Measurements from ENCODE around the gene SAC3D1. TPM values are rescaled to one million over a fixed set of nuclear protein-coding genes. Genes with fewer than 3 reads are reported as not detected.

SAC3D1 gene
- total RNA-seq, result 19.6 TPM

- no peak for TF ChIP-seq CTCF (IDR thresholded peaks at IDR 0.05)
- H3K9me3 ChIP-seq, result no peaks in the 10 kb centered on the region
- H3K4me3 ChIP-seq, result peak within 1 kb of the TSS; percentile 82 to 95
- peaks cover 13 to 36% of the 10 kb centered on the region in 2 donors for H3K36me3 ChIP-seq
- DNase-seq (ENCODE audit: low spot score in 2 of 2), result peak; percentile 62 to 94
- intact Hi-C loops (cut with DNase I), result loop anchor here (1.0 to 10.0 kb wide), 4 partner anchors 13 to 624 kb away; partner anchors contain the start of genes ARL2, CDCA5, RELA and ZFPL1
- H3K4me1 ChIP-seq, result peaks cover 4 to 6% of the 10 kb centered on the region in 2 donors
- no peaks in the 10 kb centered on the region for H3K27me3 ChIP-seq
- peak within 1 kb of the TSS; percentile 89 for H3K27ac ChIP-seq
Measured at GRCh38 chr11:65040847-65041622, at the start of gene SAC3D1. TSS of gene SAC3D1 (plus strand) at chr11:65041210. CDS start at chr11:65041293, 83 bp downstream.

GRCh38 chr11:64994318-64994717 lies 46.7 kb upstream of the SAC3D1 start:
- Histone ChIP-seq H3K9me3 (no peaks in the 10 kb centered on the region), H3K27me3 (no peaks in the 10 kb centered on the region), H3K27ac (no peak overlapping the region), H3K4me3 (no peak overlapping the region), H3K4me1 (peaks cover 0 to 7% of the 10 kb centered on the region in 2 donors), H3K36me3 (no peaks in the 10 kb centered on the region)
- no peak for TF ChIP-seq CTCF (IDR thresholded peaks at IDR 0.05)
- DNase-seq (ENCODE audit: low spot score in 2 of 2), result no peak
- intact Hi-C loops (cut with DNase I), result no loop called here

GRCh38 chr11:64996327-64996709 lies 44.7 kb upstream of the SAC3D1 start:
- no peaks in the 10 kb centered on the region for H3K36me3 ChIP-seq
- no peak for TF ChIP-seq CTCF (IDR thresholded peaks at IDR 0.05)
- no peak for DNase-seq (ENCODE audit: low spot score in 2 of 2)
- H3K27me3 ChIP-seq, result no peaks in the 10 kb centered on the region
- H3K4me1 ChIP-seq, result peaks cover 0 to 7% of the 10 kb centered on the region in 2 donors
- intact Hi-C loops (cut with DNase I), result no loop called here
- peak overlapping the region; percentile 56 to 65 for H3K4me3 ChIP-seq
- no peaks in the 10 kb centered on the region for H3K9me3 ChIP-seq
- peak overlapping the region; percentile 63 to 64 for H3K27ac ChIP-seq

GRCh38 chr11:64996710-64997380 lies 44.2 kb upstream of the SAC3D1 start, which contains the start of gene BATF2:
TSS of gene BATF2 (minus strand) at chr11:64996971. CDS start at chr11:64996914, 57 bp downstream.
- H3K4me1 ChIP-seq, result peaks cover 0 to 7% of the 10 kb centered on the region in 2 donors
- H3K27me3 ChIP-seq, result no peaks in the 10 kb centered on the region
- H3K36me3 ChIP-seq, result no peaks in the 10 kb centered on the region
- peak within 1 kb of the TSS; percentile 63 to 64 for H3K27ac ChIP-seq
- intact Hi-C loops (cut with DNase I), result no loop called here
- peak; percentile 28 to 88 for DNase-seq (ENCODE audit: low spot score in 2 of 2)
- no peaks in the 10 kb centered on the region for H3K9me3 ChIP-seq
- TF ChIP-seq CTCF (IDR thresholded peaks at IDR 0.05), result peak; percentile 24 to 51 (median 36)
- H3K4me3 ChIP-seq, result peak within 1 kb of the TSS; percentile 56 to 65

- intact Hi-C loops (cut with DNase I), result no loop called here
- no peaks in the 10 kb centered on the region for H3K9me3 ChIP-seq
- no peaks in the 10 kb centered on the region for H3K27me3 ChIP-seq
- H3K27ac ChIP-seq, result no peak overlapping the region
- TF ChIP-seq CTCF (IDR thresholded peaks at IDR 0.05), result no peak
- DNase-seq (ENCODE audit: low spot score in 2 of 2), result no peak
- H3K4me3 ChIP-seq, result no peak overlapping the region
- peaks cover 0 to 7% of the 10 kb centered on the region in 2 donors for H3K4me1 ChIP-seq
- no peaks in the 10 kb centered on the region for H3K36me3 ChIP-seq
Measured at GRCh38 chr11:64998141-64998540, 42.9 kb upstream of the SAC3D1 start.
